ENCODE data around the gene AVP.

AVP gene

GRCh38 chr20:3047486-3048419, 36.8 kb downstream of the AVP start:
- DNase-seq = no peak

DNA sequence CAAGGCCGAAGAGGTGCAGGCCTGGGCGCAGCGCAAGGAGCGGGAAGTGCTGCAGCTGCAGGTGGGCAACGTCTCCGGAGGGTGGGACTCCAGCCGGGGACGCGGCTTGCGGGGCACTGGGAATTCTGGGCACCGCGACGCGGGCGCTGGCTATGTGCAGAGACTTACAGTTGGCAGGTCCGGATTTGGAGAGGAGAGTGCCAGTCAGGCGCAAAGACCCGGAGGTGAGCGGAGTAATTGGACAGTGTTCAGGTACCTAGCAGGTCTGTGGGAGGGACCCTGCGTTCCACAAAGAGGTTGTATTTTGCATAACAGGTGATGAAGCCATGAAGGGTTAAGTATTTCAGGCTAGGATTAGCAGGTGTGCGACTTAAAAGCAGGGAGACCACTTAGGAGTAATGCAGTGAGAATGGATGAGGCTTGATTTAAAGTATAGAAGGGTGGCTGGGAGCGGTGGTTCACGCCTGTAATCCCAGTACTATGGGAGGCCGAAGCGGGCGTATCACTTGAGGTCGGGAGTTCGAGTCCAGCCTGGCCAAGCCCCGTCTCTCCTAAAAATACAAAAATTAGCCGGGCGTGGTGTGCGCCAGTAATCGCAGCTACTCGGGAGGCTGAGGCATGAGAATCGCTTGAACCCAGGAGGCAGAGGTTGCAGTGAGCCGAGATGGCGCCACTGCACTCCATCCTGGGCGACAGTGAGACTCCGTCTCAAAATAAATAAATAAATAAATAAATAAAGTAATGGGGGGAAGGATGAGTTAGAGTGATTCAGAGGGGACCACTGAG, 37.7 kb downstream of the AVP start:
- DNase-seq = peak; percentile 28

GRCh38 chr20:3045816-3046676, 38.5 kb downstream of the AVP start, which contains the start of gene MRPS26:
TSS of gene MRPS26 (plus strand) at chr20:3046052. CDS start at chr20:3046069, 17 bp downstream.
- DNase-seq = peak; percentile 93

- no peak for DNase-seq
Observed at GRCh38 chr20:3045042-3045815, 39.3 kb downstream of the AVP start.

DNA sequence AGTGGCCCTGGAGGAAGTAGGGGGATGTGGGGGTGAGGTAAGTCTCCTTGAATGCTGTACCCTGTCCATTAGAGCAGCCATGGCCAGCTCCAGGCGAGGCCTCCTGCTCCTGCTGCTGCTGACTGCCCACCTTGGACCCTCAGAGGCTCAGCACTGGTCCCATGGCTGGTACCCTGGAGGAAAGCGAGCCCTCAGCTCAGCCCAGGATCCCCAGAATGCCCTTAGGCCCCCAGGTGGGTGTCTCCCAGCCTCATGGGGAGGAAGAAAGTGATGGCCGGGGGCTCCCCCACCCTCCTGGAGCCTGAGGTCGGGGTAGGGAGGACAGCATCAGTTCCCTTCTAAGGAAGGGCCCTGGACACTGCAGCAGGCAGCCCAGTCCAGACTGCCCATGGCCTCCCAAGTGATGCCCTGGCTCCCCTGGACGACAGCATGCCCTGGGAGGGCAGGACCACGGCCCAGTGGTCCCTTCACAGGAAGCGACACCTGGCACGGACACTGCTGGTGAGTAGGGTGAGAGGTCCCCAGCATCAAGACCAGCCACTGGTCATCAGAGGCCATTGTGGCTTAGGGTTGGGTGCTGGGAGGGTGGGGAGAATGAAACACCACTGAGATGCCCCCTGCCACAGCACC, 40.1 kb downstream of the AVP start:
- no peak for DNase-seq

- DNase-seq = no peak
Observed at GRCh38 chr20:3043322-3043721, 41.2 kb downstream of the AVP start, which contains the start of gene GNRH2. TSS of gene GNRH2 (plus strand) at chr20:3043622. CDS start at chr20:3044415, 793 bp downstream.

DNA sequence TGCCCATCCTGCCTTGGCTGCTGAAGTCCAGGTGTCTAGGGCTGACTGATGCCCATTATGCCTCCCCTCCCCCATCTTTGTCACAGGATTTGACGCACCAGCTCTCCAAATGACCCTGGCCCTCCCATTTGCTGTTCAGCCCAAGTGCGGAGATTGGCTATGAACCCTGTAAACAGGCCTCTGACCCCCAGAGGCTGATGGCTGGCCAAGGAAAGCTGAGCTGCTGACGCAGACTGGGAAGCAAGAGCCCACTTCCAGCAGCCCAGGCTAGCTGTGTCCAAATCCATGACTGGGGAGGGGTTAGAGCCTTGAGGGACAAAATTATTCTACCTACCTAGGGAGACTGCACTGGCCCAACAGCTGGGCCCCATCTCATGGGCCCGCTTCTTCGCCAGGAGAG, 41.9 kb downstream of the AVP start:
- DNase-seq = no peak

DNA sequence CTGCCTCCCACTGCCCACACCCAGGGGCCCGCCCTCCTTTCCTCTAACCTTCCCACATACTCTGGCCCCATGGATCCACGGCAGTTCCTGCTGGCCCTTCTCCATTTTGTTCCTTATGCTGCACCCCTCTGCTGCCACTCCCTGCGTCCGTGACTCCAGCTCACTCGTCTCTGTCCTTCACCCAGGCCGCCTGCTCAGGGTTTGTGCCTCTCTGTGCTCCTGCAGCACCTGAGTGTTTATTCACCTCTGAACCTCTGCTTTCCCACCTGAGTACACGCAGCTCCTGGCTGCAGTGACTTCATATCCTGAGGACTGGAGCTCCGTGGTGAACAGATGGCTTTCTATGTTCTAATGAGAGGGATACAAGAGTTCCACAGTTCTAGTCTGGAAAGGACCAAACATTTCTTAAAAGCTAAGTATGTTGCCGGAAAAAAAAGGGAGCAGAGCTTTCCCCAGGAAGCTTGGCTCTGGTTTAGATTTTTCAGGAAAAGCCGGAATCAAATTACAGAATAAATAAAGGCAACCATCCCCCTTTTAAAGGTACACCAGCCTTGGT, 42.6 kb downstream of the AVP start:
- no peak for DNase-seq

DNA sequence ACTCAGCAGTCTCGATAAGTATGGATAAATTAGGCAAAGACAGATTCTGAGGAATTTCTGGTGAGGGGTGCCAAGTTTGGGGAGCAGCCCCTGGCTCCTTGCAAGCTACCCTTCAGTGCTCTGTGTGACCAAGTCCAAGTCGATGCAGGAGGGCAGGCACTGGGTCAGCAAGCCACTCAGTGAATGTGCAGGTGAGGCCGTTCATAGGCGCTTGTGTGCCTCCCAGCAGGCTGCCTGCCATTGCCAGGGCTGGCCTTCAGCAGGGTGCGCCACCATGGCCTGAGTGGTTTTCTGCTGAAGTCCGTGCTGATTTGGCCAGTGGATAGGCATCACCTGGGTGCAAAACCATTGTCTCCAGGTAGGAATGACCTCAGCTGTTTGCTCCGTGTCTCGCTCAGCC, 44.4 kb downstream of the AVP start:
- no peak for DNase-seq

- no peak for DNase-seq
Observed at GRCh38 chr20:3039426-3039825, 45.1 kb downstream of the AVP start.

- no peak for DNase-seq
Observed at GRCh38 chr20:3038454-3038853, 46.1 kb downstream of the AVP start.

- DNase-seq = no peak
Observed at GRCh38 chr20:3037654-3038053, 46.9 kb downstream of the AVP start.

DNA sequence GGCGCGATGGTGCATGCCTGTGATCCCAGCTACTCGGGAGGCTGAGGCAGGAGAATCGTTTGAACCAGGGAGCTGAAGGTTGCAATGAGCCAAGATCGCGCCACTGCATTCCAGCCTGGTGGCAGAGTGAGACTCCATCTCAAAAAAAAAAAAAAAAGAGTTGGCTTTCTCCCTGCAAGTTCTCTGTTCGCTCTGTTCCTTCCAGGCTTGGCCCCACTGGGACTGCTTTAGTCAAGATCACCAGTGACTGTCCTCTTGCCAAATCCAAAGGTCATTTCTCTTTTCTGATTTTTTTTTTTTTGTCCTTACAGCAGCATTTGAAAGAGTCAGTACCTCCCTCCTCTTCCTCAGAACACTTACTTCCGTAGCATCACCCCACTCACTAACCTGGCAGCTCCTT, 51.9 kb downstream of the AVP start:
- DNase-seq = no peak
